Pons (tissue), 1 donor: ENCODE results near the gene LRP1.

ENCODE experiments used
- DNase-seq: peaks from one replicate; pipeline ENCODE4 v3.0.0-alpha.2; 2016; ENCODE audit warnings: low spot score

Gene LRP1

DNA sequence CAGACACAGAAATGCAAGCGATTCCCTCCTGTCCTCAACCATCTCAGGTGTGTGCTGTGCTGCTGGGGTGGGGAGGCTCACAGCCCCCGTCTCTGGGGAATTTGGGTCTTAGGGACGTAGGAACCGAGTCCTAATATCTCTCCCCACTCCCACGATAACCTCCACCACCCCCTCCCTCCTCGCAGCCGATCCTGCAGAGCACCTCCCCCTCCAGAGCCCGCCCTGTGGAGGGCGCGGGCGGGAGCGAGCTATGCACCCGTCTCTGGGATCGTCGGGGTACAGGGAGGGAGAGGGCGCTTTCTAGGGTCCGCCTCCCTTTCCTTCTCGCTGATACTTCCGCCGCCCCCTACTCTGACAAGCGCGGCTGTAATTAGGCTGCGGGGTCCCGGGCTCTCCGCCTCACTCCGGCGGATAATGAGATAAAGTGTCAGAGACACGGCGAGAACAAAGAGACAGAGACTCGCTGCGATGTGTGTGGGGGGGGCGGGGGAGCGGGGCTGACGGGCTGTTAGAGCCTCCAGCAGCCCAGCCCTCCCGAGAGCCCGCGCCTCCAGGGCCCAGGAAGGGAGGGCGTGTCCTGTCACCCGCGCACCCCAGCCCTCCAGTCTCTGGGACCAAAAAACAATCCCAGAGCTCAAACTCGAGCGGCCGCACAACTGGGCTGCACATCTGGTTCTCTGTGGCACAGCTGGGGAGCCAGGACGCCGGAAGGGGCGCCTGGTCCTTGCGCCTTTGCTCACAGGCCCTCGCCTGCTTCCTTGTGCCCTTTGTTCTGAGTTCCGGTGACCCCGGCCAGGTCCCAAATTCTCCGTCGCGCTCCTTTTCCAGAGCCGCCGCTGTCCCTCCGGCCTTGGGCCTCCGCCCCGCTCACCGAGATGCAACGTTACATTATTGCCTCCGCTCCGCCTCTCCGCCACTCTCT is 109.9 kb downstream of the LRP1 start:
- DNase-seq = no peak

GRCh38 chr12:57238854-57239554 is 110.7 kb downstream of the LRP1 start:
- DNase-seq = peak; percentile 78

GRCh38 chr12:57239587-57240065 is 111.3 kb downstream of the LRP1 start:
- DNase-seq = no peak

GRCh38 chr12:57240066-57240921 is 112.0 kb downstream of the LRP1 start:
- peak; percentile 42 for DNase-seq

GRCh38 chr12:57240926-57241401 is 112.7 kb downstream of the LRP1 start:
- no peak for DNase-seq

DNA sequence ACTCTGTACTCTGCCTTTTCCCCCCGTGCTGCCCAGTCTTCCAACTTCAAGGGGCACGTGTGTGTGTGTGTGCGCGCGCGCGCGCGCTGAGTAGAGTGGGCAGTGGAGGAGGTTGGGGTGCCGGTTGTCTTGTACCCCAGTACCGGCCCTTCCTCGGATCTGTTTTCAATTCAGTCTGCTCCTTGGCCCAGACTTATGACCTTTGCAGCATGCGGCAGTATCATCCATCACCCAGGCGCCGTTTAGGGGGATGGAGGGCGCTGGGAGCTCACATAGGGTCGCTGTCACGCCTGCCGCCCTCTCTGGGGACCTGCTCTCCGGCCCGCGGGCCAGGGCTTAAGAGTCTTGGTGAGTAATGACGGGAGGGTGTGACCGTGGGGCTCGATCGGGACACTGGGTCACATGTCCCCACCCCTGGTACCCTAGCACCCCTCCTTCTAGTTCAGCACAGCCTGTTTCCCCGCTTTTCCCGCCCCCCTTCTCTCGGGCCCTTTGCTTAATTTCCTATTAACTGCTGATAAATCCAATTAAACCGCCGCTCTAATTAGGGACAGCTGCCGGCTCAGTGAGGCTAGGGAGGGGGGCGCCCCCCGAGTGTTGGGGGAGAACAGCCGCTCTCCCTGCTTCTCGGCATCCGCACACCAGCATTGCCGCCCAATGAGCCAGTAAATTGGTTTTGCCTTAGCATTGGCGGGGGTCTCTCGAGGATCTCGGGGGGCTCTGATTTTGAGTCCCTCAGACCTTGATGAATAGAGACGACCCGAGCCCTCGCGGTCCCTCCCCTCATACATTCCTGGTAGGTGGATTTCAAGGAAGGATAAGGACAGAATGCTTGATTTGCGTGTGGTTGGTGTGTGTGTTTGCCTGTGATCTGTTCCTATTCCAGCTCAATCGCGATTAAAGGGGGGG is 113.4 kb downstream of the LRP1 start:
- no peak for DNase-seq

- DNase-seq = no peak
Observed at GRCh38 chr12:57242329-57242690, 114.0 kb downstream of the LRP1 start.

- no peak for DNase-seq
Observed at GRCh38 chr12:57242691-57243454, 114.6 kb downstream of the LRP1 start.

- no peak for DNase-seq
Observed at GRCh38 chr12:57243521-57244311, 115.4 kb downstream of the LRP1 start.

DNA sequence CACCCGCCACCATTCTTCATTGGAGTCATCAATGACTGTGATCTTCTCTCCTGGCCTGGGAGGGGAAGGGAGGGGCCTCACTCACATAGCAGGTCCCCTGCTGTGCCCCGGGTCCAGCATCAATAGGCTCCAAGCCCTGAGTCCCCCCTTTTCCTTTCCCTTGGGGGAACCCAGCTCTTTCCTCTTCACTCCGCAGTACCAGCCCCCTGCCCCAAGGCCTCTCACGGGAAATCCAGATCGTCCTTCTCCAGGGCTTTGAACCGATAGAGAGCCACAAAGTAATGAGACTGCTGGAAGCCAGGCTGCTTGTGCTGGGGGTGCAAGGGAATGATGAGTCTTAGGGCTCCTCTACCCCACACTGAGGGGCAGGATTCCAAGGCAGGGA is 116.0 kb downstream of the LRP1 start:
- DNase-seq = no peak

- DNase-seq = no peak
Observed at GRCh38 chr12:57247041-57247440, 118.8 kb downstream of the LRP1 start.

- no peak for DNase-seq
Observed at GRCh38 chr12:57248934-57249742, 120.9 kb downstream of the LRP1 start.

DNA sequence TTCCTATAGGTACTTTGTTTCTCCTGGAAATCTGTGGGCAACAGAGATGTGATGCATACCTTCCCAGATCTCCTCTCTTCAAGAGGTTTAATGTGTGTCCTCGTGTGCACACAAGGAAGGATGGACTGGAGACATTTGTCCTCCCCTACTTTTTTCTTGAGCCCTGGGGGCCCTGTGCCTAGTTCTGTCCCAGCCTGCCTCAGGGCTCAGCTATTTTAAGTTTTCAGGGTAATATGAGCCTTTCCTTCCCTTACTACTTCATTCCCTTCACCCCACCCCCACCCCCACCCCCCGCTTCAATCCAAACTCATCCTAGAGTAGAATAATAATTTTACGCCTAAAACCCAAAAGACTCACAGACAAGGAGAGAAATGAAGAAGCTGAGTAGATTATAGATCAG is 122.3 kb downstream of the LRP1 start:
- no peak for DNase-seq

DNA sequence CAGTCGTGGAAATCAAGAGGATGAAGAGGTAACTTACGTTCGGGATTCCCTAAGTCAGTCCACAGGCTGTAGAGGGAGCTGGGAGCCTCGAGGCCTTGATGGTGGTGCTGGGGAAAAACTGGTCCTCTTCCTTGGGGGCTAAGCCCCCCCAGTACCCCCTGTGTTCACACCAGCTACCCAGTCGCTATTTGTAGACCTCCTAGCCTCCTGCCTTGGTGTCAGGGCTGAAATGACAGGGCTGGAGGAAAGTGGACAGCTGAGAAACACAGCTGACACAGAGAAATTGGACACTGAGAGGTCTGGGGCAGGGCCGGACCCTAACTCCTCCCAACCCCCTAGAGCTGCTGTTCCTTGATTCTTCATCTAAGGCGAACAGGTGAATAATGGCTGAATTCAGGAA is 122.7 kb downstream of the LRP1 start, which contains the start of gene STAC3:
Gene STAC3, minus strand, starts transcription at position 232 of the 400 bp plus-strand sequence. CDS start 1,551 bp downstream, outside the sequence.
- DNase-seq = no peak

DNA sequence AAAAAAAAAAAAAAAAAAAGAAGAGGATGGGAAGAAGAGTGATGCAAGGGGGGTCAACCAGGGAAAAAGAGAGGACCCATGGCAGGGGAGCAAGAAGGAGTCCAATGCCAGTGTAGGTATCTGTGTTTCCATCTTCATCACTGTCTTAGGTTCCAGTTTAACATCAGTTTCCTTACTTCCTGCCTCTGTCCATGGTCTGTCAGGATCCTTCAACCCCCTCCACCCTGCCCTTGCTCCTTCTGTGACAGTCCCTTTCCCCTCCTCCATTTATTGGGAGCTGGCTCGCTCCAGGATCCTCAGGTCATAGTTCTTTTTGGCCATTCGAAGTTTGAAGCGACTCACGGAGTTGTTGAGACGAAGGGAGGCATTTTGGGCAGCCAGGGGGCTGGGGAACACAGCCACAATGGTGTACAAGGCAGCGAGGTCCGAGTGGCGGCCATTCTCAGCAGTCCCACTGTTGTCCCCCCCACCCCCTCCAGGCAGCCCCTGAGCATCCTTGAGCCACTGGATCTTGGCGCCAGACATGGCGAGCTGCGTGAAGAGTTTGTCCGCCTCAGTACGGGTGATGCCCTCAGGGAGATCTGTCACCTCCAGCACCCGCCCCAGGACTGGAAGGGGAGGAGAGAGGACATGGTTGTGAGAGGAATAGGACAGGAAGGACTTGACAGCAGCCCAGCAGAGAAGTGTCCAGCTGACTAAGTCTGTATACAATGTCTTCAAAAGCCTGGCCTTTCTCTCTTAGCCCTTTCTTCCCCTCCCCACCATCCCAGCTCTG is 126.4 kb downstream of the LRP1 start:
- DNase-seq = no peak

DNA sequence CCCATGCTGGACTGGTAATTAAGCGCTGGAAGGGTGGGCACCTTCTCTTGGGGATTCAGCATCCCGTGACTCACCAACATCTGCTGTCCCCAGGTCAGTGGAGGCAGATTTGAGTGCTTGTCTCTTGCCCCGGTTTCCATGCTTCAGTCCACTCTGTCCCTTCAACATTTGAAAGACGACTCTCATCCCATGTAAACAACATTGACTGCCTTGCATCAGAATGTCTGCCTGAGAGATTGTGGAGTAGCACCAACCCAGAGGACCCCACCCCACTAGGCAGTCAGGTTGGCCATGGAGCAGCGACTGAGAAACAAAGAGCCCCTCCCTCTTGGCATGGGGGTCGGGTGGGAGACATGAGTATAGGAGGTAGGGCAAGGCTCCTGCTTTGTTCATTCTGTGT is 127.6 kb downstream of the LRP1 start:
- no peak for DNase-seq
